ENCODE measurements around the gene CRHBP. TPM values are rescaled to one million over a fixed set of nuclear protein-coding genes. Genes with fewer than 3 reads are reported as not detected.

Gene CRHBP
- total and polyA plus RNA-seq, 2 donors (not counting 3 experiments of a cell fraction or from before 2014, with no cell fraction given): 0.08 to 0.51 TPM

DNA sequence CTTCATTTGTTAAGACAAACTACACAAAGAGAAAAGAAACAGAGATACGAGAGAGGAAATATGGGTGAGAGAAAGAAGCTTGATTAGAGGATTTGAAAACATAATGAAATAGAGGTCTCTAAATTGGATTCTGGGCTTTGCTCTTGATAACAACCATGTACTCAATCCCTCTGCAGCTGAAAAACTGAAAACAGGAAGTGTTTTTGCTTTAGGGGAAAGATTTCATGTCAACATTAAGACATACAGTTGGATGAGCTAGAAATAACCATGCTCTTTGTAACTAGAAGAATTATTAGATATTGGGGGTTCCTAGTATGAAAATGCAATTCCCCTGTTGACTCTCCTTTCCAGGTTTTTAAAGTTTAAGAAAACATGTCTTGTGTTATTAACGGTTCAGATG is 21.9 kb downstream of the CRHBP start:
- no peaks in the 10 kb centered on the region for H3K36me3 ChIP-seq (ENCODE audit: control insufficient read depth in 2 of 2, extremely low read depth in 1 of 2, insufficient read depth in 2 of 2, low read length in 2 of 2)
- no peak overlapping the region for H2AFZ ChIP-seq (ENCODE audit: low read depth, low read length)
- no peaks in the 10 kb centered on the region for H3K79me2 ChIP-seq (ENCODE audit: control insufficient read depth, insufficient read depth, low read length)
- intact Hi-C loops (cut with micrococcal nuclease) (no loop called here), dilution Hi-C loops (cut with MboI; ENCODE audit: extremely low pct_ligation_motif_present, low sequenced_read_pairs) (no loop called here)
- no TSS peak for BruUV-seq (replicated peaks)
- no peak overlapping the region for H3K27ac ChIP-seq (ENCODE audit: insufficient read depth, low read depth, low read length)
- no peaks in the 10 kb centered on the region for H3K9me1 ChIP-seq (replicated peaks; ENCODE audit: control insufficient read depth, extremely low read depth, insufficient read depth, low read length)
- FAIRE-seq: no peak
- no peak overlapping the region for H3K9ac ChIP-seq (replicated peaks; ENCODE audit: extremely low read depth, insufficient read depth, low read length)
- peaks cover 4% of the 10 kb centered on the region in 2 experiments for H3K27me3 ChIP-seq (ENCODE audit: control insufficient read depth in 2 of 2, insufficient read depth in 2 of 2, low read length in 2 of 2)
- no peaks in the 10 kb centered on the region for H3K9me3 ChIP-seq (replicated peaks; ENCODE audit: control insufficient read depth, insufficient read depth, low read length)
- no peak overlapping the region for H3K4me2 ChIP-seq (ENCODE audit: insufficient read depth, low read length)
- POLR2A ChIA-PET: no interaction called here
- TF ChIP-seq FOS (IDR thresholded peaks at IDR 0.05; ENCODE audit: borderline replicate concordance, insufficient read depth, low read length): no peak
- TF ChIP-seq POLR2A (IDR thresholded peaks at IDR 0.05; ENCODE audit: low read depth, low read length): no peak
- no peak for TF ChIP-seq POLR2AphosphoS5 (IDR thresholded peaks at IDR 0.05; ENCODE audit: insufficient read depth, low read depth, low read length)
- TF ChIP-seq, protein P1, sequence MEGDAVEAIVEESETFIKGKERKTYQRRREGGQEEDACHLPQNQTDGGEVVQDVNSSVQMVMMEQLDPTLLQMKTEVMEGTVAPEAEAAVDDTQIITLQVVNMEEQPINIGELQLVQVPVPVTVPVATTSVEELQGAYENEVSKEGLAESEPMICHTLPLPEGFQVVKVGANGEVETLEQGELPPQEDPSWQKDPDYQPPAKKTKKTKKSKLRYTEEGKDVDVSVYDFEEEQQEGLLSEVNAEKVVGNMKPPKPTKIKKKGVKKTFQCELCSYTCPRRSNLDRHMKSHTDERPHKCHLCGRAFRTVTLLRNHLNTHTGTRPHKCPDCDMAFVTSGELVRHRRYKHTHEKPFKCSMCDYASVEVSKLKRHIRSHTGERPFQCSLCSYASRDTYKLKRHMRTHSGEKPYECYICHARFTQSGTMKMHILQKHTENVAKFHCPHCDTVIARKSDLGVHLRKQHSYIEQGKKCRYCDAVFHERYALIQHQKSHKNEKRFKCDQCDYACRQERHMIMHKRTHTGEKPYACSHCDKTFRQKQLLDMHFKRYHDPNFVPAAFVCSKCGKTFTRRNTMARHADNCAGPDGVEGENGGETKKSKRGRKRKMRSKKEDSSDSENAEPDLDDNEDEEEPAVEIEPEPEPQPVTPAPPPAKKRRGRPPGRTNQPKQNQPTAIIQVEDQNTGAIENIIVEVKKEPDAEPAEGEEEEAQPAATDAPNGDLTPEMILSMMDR (IDR thresholded peaks at IDR 0.05; ENCODE audit: extremely low read depth in 1 of 2, insufficient read depth in 1 of 2, low read depth in 1 of 2, low read length in 2 of 2): no peak
- no peak for TF ChIP-seq MYC (IDR thresholded peaks at IDR 0.05; ENCODE audit: low read depth, low read length)
- TF ChIP-seq EZH2 (IDR thresholded peaks at IDR 0.05; ENCODE audit: borderline replicate concordance, low read depth, low read length, severe bottlenecking): no peak
- TF ChIP-seq, protein P2, sequence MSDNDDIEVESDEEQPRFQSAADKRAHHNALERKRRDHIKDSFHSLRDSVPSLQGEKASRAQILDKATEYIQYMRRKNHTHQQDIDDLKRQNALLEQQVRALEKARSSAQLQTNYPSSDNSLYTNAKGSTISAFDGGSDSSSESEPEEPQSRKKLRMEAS (IDR thresholded peaks at IDR 0.05; ENCODE audit: insufficient read depth, insufficient read length): no peak
- TF ChIP-seq JUN (IDR thresholded peaks at IDR 0.05; ENCODE audit: borderline replicate concordance, insufficient read depth, insufficient read length, low read depth): no peak
- no peak for TF ChIP-seq GATA2 (IDR thresholded peaks at IDR 0.05; ENCODE audit: insufficient read depth, insufficient read length, low read depth, low read length)
- DNase-seq (ENCODE audit: low read depth, low spot score): no peak
- H4K20me1 ChIP-seq (replicated peaks; ENCODE audit: control insufficient read depth, extremely low read depth, insufficient read depth, low read length): no peaks in the 10 kb centered on the region
- no peak overlapping the region for H3K4me3 ChIP-seq (replicated peaks in 1 of 3; ENCODE audit: insufficient read depth in 1 of 3, low read depth in 1 of 3, low read length in 3 of 3)
- CTCF ChIA-PET: no interaction called here
- no peaks in the 10 kb centered on the region for H3K4me1 ChIP-seq (ENCODE audit: control insufficient read depth, extremely low read depth, insufficient read depth, low read length)
